ENCODE data around the gene TMEM131L. TPM values are rescaled to one million over a fixed set of nuclear protein-coding genes. Genes with fewer than 3 reads are reported as not detected.

The TMEM131L gene
- total RNA-seq, 1 experiment from 2014 or later: 14.6 TPM

DNA sequence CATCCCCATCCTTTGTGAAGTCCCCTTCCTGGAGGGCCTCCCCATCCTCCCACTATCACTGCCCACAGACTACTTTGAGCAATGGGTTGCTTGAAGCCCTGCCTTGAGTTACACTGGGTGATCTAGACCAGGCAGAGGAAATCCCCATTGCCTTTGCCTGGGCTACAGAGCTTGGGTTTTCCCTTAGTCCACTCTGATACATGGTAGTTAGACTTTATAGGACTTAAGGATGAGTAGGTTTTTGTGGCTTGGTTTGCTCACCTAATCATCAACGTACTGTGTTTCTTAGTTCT lies 56.6 kb downstream of the TMEM131L start:
- H3K27me3 ChIP-seq (ENCODE audit: insufficient read depth, low read length): no peaks in the 10 kb centered on the region
- no peak overlapping the region for H2BK20ac ChIP-seq (ENCODE audit: low read depth, low read length, poor library complexity, severe bottlenecking)
- H3K23ac ChIP-seq (ENCODE audit: insufficient read length, low read depth, low read length): no peak overlapping the region
- no peak overlapping the region for H2BK5ac ChIP-seq (ENCODE audit: insufficient read length, low read length)
- H2AK5ac ChIP-seq (ENCODE audit: insufficient read length, low read length): no peak overlapping the region
- no peak overlapping the region for H2BK120ac ChIP-seq (ENCODE audit: low read depth, low read length, poor library complexity, severe bottlenecking)
- no peaks in the 10 kb centered on the region for H3K9me3 ChIP-seq (ENCODE audit: control insufficient read depth, low read depth, low read length)
- no peak overlapping the region for H3K27ac ChIP-seq (ENCODE audit: insufficient read length, low read depth, low read length)
- H4K5ac ChIP-seq (ENCODE audit: insufficient read length, low read depth, low read length): no peak overlapping the region
- H3K9me3 Mint-ChIP-seq: no peaks in the 10 kb centered on the region
- no peak overlapping the region for H3K18ac ChIP-seq (ENCODE audit: insufficient read length, low read depth, low read length)
- H3K23me2 ChIP-seq (ENCODE audit: insufficient read length, low read depth, low read length, poor library complexity, severe bottlenecking): no peaks in the 10 kb centered on the region
- no peak overlapping the region for H3K4ac ChIP-seq (ENCODE audit: low read depth, low read length)
- H4K8ac ChIP-seq (replicated peaks; ENCODE audit: insufficient read length, low read depth, low read length): no peak overlapping the region
- no peak overlapping the region for H2BK12ac ChIP-seq (ENCODE audit: insufficient read length, low read depth, low read length)
- no peak overlapping the region for H3T11ph ChIP-seq (ENCODE audit: low read length)
- peaks cover 3 to 11% (median 4%) of the 10 kb centered on the region in 3 experiments; a peak in 6 of 7 replicates for H3K36me3 Mint-ChIP-seq (ENCODE audit: insufficient read depth in 1 of 3, low read depth in 3 of 3)
- no peak for DNase-seq
- no peak overlapping the region; a peak in 1 of 5 replicates for H3K4me3 Mint-ChIP-seq
- H2BK15ac ChIP-seq (ENCODE audit: low read depth, low read length): no peak overlapping the region
- no CpG with 5 or more reads among the region's 1 CpG for WGBS (ENCODE audit: extremely low coverage, insufficient read length, low lambda C conversion rate)
- no peak overlapping the region for H3K9ac ChIP-seq (ENCODE audit: extremely low read depth, insufficient read length, low read length)
- H2AFZ ChIP-seq (ENCODE audit: low read length): no peak overlapping the region
- TF ChIP-seq, protein P1, sequence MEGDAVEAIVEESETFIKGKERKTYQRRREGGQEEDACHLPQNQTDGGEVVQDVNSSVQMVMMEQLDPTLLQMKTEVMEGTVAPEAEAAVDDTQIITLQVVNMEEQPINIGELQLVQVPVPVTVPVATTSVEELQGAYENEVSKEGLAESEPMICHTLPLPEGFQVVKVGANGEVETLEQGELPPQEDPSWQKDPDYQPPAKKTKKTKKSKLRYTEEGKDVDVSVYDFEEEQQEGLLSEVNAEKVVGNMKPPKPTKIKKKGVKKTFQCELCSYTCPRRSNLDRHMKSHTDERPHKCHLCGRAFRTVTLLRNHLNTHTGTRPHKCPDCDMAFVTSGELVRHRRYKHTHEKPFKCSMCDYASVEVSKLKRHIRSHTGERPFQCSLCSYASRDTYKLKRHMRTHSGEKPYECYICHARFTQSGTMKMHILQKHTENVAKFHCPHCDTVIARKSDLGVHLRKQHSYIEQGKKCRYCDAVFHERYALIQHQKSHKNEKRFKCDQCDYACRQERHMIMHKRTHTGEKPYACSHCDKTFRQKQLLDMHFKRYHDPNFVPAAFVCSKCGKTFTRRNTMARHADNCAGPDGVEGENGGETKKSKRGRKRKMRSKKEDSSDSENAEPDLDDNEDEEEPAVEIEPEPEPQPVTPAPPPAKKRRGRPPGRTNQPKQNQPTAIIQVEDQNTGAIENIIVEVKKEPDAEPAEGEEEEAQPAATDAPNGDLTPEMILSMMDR (conservative IDR thresholded peaks at IDR 0.05): no peak
- H3K79me1 ChIP-seq (ENCODE audit: insufficient read depth, low read depth, low read length, poor library complexity, severe bottlenecking): no peaks in the 10 kb centered on the region
- no peak overlapping the region for H3K14ac ChIP-seq (ENCODE audit: insufficient read depth, low read length)
- no peak overlapping the region for H3K4me2 ChIP-seq (ENCODE audit: insufficient read depth, insufficient read length, low read length)
- H3K27me3 Mint-ChIP-seq (ENCODE audit: low read depth): no peaks in the 10 kb centered on the region
- H3K4me1 ChIP-seq (ENCODE audit: insufficient read depth, low read length): peaks cover 3% of the 10 kb centered on the region; the same call in 1 of the 2 replicates
- peak overlapping the region in 1 of 3 experiments; percentile 17; a peak in 2 of 7 replicates for H3K27ac Mint-ChIP-seq
- no peak overlapping the region for H3K56ac ChIP-seq (ENCODE audit: insufficient read length, low read depth, low read length)
- H4K91ac ChIP-seq (ENCODE audit: insufficient read length, low read depth, low read length): no peak overlapping the region
- H3K79me2 ChIP-seq (ENCODE audit: insufficient read depth, low read length): peaks cover 6% of the 10 kb centered on the region; the same call in 1 of the 2 replicates
- no peaks in the 10 kb centered on the region for H4K20me1 ChIP-seq (ENCODE audit: control insufficient read depth, insufficient read depth, insufficient read length)
- peaks cover 36 to 47% of the 10 kb centered on the region in 2 experiments for H3K4me1 Mint-ChIP-seq

All from H9 (cell line).